Measurements from ENCODE around the gene GRK6.
A peak's percentile ranks its signal among the peaks of the same experiment; 100 is the strongest.

- no peak for TF ChIP-seq USF1 (IDR thresholded peaks at IDR 0.05; ENCODE audit: borderline replicate concordance, low read depth)
- TF ChIP-seq CTCF (IDR thresholded peaks at IDR 0.05) = no peak
- TF ChIP-seq EP300 (IDR thresholded peaks at IDR 0.05; ENCODE audit: borderline replicate concordance in 1 of 2, low read depth in 1 of 2, low read length in 1 of 2) = no peak; a peak in 1 of 4 replicates
- no peak for TF ChIP-seq SMC3 (IDR thresholded peaks at IDR 0.05; ENCODE audit: low read depth, low read length)
- TF ChIP-seq EZH2phosphoT487 (IDR thresholded peaks at IDR 0.05; ENCODE audit: borderline replicate concordance, low read depth) = no peak
- peak; percentile 2; the same call in 1 of the 2 replicates for TF ChIP-seq MAX (IDR thresholded peaks at IDR 0.05; ENCODE audit: low read depth)
- TF ChIP-seq YY1 (IDR thresholded peaks at IDR 0.05; ENCODE audit: low read depth) = no peak
Measured at GRCh38 chr5:177479774-177480173, 53.3 kb downstream of the GRK6 start.
